Measurements from ENCODE around the gene EBF4.

EBF4 gene, protein sequence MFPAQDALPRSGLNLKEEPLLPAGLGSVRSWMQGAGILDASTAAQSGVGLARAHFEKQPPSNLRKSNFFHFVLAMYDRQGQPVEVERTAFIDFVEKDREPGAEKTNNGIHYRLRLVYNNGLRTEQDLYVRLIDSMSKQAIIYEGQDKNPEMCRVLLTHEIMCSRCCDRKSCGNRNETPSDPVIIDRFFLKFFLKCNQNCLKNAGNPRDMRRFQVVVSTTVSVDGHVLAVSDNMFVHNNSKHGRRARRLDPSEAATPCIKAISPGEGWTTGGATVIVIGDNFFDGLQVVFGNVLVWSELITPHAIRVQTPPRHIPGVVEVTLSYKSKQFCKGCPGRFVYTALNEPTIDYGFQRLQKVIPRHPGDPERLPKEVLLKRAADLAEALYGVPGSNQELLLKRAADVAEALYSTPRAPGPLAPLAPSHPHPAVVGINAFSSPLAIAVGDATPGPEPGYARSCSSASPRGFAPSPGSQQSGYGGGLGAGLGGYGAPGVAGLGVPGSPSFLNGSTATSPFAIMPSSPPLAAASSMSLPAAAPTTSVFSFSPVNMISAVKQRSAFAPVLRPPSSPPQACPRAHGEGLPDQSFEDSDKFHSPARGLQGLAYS

DNA sequence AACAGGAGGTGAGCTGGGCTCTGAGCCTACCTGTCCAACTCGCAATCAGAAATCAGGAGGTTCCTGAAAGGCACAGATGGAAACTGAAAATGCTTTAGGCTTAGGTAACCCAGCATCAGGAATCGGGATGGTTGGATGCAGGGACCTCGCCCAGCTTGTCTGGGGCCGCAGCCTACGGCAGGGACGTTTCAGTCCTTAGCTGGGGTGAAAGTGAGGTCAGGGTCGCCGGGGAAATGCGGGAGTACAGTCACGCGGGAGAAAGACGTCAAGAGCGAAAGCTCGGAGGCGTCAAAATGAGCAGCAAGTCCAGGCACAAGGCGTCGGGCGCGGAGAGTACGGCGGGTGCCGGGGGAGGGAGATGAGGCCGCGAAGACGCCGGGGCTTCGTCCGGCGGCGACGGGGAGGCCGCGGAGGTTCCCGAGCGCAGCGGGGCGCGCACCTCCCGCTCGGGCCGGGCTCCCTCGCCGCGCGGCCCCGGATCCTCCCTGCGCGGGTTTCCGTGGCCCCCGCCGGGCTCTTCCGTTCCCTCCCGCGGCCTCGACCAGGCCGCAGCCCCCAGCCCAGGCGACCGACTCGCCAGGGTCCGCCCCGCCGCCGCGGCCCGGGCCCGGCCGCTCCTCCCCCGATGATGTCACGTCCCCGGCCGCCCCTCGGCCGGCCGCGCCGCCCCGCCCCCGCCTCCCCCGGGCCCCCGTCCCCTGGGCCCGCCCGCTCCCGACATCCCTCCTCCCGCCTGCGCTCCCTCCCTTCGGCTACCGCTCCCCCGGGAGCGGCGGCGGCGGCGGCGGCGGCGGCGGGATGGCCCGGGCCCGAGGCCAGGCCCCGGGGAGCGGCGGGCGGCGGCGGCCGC, at the start of gene EBF4:
TSS of gene EBF4 (plus strand) at position 745 of the 850 bp plus-strand sequence. CDS start 866 bp downstream, outside the sequence.
- no peak for DNase-seq

DNA sequence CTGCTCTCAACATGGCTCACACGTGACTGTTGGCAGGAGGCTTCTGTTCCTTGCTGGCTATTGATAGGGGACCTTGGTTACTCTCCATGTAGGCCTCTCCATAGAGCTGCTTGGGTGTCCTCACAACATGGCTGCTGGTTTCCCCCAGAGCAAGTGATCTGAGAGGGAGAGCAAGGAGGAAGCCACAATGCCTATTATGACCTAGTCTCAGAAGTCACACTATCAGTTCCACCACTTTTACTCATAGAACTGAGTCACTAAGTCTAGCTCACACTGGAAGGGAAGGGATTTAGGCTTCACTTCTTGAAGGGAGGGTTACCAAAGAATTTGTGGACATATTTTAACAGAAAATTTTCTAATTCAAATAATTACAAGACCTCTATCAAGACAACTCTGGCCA, 48.9 kb upstream of the EBF4 start:
- DNase-seq = no peak

DNA sequence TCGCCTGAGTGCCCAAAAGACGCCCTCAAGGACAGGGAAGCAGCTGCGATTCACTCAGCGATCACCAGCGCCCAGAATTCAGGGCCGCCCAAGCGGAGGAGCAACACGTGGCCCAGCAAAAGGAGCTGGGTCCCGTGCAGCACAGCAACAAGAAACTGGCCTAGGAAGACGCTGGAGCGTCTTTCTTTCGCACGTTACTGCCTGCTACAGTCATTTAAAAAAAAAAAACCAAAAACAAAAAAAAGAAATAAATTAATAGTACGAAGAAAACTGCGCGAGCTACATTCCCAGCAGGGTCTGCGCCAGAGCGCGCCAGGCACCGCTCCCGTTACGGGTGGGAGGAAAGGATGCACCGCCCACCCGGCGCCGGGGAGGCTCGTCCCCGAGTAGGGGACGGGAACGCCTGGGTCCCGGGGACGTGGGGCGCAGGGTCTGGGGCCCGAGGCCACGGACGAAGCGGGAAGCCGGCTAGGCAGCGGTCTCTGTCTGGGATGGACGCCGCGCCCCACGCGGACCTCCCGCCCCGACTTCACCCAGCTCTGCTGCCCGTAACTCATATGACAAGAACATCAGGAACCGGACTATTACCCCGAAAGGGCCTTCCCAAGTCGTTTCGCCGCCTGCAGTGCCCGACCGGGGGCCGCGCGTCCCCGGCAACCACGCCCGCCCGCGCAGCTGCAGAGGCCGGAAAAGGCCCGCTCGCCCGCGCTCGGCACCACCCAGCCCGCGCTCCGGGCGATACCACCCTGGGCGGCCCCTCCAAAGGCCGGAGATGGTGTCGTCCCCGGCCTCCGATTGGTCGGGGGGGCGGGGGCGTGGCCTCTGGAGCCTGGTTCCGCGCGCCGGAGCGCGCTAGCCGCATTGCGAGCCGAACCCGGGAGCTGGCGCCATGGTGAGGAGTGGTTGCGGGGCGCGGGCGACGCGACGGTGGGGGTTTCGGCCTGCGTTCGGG, 40.5 kb upstream of the EBF4 start, which contains the start of gene NOP56:
TSS of gene NOP56 (plus strand) at position 861 of the 952 bp plus-strand sequence. CDS start at position 890, 29 bp downstream.
- peak; percentile 96 to 98 for DNase-seq

DNA sequence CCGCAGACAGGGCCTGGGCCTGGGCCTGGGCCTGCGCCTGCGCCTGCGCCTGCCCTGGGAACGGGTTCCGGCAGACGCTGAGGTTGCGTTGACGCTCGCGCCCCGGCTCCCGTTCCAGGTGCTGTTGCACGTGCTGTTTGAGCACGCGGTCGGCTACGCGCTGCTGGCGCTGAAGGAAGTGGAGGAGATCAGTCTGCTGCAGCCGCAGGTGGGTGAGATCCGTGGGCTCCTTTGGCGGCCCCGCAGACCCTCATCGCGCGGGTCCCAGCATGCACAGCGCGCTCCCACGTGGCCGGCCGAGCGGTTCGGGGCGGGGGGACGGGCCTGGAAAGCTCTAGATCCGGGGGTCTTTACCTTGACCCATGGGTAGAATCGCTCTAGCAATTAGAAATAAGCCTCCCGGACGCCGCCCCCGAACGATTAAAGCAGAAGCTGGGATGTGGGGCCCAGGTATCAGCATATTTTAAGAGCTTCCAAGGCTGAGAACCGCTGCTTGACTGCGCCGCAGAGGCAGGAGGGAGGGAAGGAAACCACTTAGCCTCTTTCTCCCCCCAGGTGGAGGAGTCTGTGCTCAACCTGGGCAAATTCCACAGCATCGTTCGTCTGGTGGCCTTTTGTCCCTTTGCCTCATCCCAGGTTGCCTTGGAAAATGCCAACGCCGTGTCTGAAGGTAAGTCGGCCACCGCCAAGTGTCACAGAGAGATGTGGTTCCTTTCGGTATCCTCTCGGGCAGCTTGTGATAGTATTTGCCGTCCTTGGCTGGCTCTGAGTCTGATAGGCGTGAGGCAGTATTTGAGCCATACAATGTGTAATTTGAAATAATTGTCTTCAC, 39.6 kb upstream of the EBF4 start:
- DNase-seq = no peak

DNA sequence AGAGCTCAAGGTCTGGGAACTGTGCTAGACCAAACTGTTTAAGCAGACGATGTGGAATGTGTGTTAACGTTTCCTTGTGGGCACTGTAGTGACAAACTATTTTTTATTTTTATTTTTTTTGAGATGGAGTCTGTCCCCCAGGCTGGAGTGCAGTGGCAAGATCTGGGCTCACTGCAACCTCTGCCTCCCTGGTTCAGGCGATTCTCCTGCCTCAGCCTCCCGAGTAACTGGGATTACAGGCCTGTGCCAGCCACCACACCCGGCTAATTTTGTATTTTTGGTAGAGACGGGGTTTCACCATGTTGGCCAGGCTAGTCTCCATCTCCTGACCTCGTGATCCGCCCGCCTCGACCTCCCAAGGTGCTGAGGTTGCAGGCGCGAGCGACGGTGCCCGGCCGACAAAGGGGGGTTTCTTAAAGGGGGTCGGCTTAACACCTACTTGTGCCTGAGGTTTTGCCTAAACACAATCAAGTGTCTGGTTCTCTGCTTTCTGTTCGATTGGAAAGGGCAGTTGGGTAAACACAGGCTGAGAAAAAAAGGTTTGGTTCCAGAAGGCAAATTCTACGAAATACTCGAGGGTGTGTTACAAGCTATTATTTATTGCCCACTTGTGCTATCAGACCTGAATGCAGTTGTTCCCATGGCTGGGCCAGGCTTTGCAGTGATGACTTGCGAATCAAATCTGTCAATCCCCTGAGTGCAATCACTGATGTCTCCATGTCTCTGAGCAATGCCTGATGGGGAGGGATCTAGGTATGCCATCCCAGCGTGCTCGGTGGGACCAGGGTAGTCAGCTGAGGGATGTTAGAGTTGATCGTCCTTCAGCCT, 38.8 kb upstream of the EBF4 start:
- no peak for DNase-seq

DNA sequence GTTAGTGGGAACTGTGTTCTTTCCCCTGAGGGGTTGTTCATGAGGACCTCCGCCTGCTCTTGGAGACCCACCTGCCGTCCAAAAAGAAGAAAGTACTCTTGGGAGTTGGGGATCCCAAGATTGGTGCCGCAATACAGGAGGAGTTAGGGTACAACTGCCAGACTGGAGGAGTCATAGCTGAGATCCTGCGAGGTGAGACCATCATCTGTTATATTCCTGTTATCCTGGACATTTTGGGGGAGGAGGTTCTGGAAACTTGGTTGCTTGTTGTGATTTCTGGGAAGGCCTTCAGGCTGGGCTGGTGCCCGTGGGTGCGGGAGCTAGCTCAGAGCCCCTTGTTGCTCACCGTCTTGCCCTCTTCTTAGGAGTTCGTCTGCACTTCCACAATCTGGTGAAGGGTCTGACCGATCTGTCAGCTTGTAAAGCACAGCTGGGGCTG, 38.2 kb upstream of the EBF4 start:
- DNase-seq = no peak

DNA sequence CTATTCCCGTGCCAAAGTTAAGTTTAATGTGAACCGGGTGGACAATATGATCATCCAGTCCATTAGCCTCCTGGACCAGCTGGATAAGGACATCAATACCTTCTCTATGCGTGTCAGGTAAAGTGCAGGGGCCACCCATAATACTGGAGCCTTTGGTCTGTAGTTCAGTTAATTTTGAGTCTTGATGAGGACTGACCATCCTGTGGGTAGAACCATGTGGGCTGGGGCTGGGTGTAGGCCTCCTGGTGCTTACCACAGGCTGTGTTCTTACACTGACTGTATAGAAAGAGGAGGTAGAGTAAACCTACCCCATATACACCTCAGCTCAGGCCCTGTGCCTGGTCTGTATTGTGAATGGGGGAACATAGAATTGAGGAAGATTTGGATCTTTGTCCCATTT, 37.7 kb upstream of the EBF4 start:
- no peak for DNase-seq

DNA sequence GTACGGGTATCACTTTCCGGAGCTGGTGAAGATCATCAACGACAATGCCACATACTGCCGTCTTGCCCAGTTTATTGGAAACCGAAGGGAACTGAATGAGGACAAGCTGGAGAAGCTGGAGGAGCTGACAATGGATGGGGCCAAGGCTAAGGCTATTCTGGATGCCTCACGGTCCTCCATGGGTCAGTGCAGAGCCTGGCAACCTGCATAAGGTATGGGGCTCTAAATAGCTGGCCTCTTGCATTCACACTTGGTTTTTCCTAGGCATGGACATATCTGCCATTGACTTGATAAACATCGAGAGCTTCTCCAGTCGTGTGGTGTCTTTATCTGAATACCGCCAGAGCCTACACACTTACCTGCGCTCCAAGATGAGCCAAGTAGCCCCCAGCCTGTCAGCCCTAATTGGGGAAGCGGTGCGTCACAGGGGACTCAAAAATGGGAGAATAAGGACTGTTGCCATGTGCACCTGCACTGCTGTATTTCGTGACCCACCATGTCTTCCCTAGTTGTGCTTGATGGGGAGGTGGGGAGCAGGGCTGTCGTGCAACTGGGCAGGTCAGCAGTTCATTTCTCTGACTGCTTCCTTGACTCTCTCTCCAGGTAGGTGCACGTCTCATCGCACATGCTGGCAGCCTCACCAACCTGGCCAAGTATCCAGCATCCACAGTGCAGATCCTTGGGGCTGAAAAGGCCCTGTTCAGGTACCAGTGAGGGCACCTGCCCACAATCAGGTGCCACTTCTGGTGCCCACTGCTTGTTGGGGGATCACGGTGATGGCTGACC, 37.1 kb upstream of the EBF4 start:
- no peak for DNase-seq

DNA sequence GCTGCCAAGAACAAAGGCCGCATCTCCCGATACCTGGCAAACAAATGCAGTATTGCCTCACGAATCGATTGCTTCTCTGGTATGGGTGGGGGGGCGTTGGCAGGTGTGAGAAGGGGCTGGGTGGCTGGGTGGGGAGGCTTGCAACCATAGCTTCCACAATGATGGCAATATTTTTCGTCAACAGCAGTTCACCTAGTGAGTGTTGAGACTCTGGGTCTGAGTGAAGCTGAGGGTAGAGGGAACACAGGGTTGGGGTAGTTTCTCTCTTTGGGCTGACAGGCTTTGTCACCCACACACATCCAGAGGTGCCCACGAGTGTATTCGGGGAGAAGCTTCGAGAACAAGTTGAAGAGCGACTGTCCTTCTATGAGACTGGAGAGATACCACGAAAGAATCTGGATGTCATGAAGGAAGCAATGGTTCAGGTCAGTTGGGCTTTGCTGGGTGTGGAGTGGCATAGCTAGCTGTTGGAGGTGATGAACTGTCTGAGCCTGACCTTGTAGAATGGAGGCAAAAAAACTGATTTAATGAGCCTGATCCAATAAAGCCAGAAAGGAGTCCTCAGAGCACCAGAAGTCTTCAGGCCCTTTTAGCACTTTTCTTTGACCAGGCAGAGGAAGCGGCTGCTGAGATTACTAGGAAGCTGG, 36.0 kb upstream of the EBF4 start:
- DNase-seq = no peak

DNA sequence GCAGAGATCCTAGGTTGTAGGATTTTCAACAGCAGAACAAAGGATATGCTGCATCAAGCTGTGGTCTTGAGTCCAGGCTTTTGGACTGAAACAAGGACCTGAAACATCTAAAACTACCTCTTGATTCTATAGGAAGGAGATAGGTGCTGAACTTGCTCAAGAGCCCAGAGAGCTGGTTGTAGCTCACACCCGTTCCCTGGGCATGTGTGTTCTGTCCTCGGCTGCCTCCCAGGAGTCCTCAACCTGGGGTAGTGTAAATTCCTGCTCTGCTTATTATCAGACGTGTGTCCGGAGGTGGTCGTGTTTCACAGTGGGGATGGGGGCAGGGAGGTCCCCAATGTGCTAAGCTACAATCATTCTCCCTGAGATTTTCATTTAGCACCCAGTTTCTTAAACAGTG, 35.3 kb upstream of the EBF4 start:
- DNase-seq = no peak

DNA sequence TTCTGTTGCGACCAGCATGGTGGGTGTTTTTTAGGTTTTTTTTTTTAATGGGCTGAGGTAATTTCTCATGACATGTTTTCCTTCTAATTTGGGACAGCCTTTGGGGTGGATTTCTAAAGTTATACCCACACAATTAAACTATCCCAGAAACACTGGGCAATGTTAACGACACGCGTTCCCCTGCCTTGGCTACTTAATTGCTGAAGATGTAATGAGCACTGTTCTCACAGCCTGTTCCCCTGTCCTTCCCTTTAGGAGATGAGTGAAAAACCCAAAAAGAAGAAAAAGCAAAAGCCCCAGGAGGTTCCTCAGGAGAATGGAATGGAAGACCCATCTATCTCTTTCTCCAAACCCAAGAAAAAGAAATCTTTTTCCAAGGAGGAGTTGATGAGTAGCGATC, 34.9 kb upstream of the EBF4 start:
- no peak for DNase-seq

DNA sequence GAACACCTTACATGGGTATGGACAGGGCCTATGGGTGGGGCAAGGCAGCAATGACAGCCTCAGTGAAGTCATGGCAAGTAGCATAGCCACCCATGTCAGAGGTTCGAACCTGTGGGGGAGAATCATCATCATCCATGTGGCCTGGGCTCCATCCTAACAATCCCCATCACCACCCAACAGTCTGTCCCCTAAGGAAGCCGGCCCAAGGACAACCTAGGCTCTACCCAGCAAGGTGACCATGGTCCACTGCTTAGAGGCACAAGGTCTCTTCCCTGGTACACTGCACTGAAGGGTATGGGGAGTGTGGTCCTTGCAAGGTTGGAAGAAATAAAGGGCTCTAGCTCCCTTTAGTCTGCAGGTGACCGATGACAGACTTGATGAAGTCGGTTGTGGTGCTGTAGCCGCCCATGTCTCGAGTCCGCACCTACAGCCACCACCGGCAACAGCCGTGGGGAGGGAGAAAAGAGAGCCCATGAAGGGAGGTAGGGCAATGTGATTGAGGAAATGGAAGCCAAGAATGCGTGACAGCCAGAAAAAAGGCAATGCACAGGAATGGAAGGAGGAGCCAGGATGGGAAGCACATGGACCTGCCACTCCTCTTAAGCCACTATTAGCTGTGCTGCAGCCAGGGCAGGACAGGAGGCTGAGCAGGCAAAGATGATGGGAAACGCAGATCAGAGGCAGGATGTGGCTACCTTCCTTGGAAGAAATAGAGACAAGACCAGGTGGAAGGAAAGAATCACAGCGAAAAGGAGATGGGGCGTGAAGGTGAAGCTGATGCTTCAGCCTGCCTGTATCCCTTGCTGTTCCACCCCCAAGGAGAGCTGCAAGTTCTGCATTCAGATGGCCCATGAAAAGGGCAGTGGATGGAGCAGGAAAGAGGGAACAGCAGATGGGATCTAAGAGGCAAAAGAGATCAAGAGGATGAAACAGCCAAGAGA, 33.9 kb upstream of the EBF4 start:
- DNase-seq = no peak

DNA sequence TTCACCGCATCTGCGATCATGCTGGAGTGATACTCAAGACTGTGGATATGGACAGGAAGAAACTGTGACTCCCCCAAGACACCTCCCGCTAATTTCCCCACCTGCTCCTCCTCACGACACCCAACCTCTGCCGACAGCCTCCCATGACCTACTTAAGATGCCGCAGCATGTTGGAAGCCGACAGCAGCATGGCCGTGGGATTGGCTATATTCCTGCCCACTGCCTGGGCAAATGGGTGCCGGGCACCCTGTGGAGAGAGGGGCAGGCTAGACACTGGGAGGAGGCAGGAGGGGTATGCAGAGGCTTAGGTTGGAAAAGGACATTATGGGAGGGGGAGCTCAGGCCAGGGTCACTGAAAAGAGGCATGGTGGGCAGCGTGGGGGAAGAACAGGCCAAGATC, 33.0 kb upstream of the EBF4 start:
- no peak for DNase-seq

DNA sequence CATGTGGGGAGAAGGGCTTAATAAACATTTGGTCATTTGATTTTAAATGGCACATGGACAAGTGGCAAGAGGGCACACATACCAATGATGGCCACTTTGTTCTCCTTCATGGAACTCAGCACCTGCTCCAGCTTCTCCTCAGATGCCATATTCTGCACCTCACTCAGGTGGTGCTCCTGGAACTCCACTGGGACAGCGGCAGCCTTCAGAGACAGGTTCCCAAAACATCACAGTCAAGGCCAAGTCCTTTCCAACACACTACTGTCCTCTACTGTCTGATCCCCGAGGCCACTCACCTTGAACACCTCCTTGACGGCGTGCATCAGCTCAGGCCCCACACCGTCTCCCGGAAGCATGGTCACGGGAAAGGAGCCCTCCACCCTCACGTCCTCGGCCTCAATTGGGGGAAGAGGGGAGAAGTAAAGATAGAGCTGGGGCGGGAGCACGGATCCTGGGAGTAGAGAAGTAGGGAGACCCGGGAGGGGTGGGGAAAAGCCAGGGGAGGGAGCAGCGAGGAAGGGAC, 29.2 kb upstream of the EBF4 start:
- DNase-seq = no peak

DNA sequence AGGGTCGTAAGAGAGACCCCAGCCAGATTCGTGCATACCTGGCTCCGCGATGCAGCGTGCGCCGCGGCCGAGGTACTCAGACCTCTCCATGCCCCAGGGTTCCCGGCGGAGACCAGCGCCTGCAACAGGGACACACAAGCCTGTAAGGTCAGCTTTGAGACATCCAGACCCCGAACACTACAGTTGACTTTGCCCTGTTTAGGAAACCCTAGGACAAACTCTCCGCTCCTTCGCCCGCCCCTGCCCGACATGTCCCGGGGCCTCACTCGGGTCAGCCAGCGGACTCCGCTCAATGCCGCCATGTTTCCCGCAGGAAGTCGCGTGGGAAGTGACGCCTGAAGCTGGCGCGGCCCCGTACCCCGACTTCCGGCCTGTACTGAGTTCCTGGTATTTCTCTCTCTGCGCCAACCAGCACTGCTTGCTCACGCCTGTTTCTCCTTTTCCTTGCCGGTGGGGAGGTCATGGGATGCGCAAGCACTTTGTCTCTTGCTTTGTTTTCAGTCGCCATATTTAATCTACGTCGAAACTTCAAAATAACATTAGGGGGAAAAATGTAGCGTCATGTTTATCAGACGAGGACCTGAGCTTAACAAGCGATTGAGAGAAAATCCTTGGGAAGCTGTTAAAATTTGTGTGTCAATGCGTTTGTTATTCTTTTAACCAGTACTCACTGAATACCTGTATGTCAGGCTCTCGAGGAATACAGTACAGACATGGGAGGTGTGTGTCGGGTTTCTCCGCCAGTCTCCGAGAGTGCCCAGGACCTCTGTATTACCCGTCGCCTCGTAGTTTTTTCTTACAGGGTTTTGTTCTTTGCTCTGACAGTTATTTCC, 28.5 kb upstream of the EBF4 start, which contains the start of gene IDH3B:
TSS of gene IDH3B (minus strand) at position 330 of the 833 bp plus-strand sequence. CDS start at position 302, 28 bp downstream.
- peak; percentile 87 to 91 for DNase-seq

DNA sequence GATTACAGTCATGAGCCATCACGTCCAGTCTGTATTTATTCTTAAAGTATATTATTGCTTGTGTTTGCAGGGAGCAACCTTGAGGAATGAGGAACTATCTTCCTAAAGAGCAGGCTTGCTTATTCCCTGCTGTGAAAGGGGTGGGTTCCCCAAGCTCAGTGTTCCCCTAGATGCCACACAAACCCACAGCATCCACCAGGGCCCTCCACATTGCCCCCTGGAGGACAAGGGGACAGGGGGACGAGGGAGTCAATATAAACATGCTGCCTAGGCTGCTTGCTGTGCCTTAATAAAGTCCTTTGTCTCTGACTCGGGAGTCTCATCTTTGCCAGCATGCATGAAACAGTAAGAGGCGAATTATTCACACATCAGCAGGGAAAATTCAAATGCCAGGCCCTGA, 20.6 kb upstream of the EBF4 start:
- no peak for DNase-seq
